ENCODE measurements around the gene TMEM222.

Gene TMEM222

GRCh38 chr1:27346357-27346756, 24.4 kb downstream of the TMEM222 start:
- DNase-seq, result no peak
- no peak for TF ChIP-seq CTCF (IDR thresholded peaks at IDR 0.05; ENCODE audit: low read depth, low read length, missing control alignments)
- in situ Hi-C loops (cut with HindIII; ENCODE audit: low pct_ligation_motif_present, low sequenced_read_pairs), result no loop called here
- H3K27me3 ChIP-seq (replicated peaks), result no peaks in the 10 kb centered on the region
- H3K27ac ChIP-seq, result no peak overlapping the region
- no peak overlapping the region for H3K4me3 ChIP-seq (ENCODE audit: low read depth, low read length)
- H3K36me3 ChIP-seq (replicated peaks), result no peaks in the 10 kb centered on the region

- H3K27ac ChIP-seq, result no peak overlapping the region
- H3K27me3 ChIP-seq (replicated peaks), result no peaks in the 10 kb centered on the region
- in situ Hi-C loops (cut with HindIII; ENCODE audit: low pct_ligation_motif_present, low sequenced_read_pairs), result no loop called here
- no peak for DNase-seq
- no peak for TF ChIP-seq CTCF (IDR thresholded peaks at IDR 0.05; ENCODE audit: low read depth, low read length, missing control alignments)
- H3K36me3 ChIP-seq (replicated peaks), result no peaks in the 10 kb centered on the region
- no peak overlapping the region for H3K4me3 ChIP-seq (ENCODE audit: low read depth, low read length)
Observed at GRCh38 chr1:27346991-27347624, 25.1 kb downstream of the TMEM222 start.

GRCh38 chr1:27348861-27349783, 27.2 kb downstream of the TMEM222 start:
- H3K4me3 ChIP-seq (ENCODE audit: low read depth, low read length), result peak overlapping the region; percentile 35
- no peaks in the 10 kb centered on the region for H3K36me3 ChIP-seq (replicated peaks)
- in situ Hi-C loops (cut with HindIII; ENCODE audit: low pct_ligation_motif_present, low sequenced_read_pairs), result no loop called here
- no peaks in the 10 kb centered on the region for H3K27me3 ChIP-seq (replicated peaks)
- H3K27ac ChIP-seq, result no peak overlapping the region
- no peak for TF ChIP-seq CTCF (IDR thresholded peaks at IDR 0.05; ENCODE audit: low read depth, low read length, missing control alignments)
- no peak for DNase-seq

GRCh38 chr1:27349784-27350662, 28.1 kb downstream of the TMEM222 start:
- Histone ChIP-seq H3K4me3 (ENCODE audit: low read depth, low read length) (peak overlapping the region; percentile 35), H3K27ac (no peak overlapping the region), H3K27me3 (replicated peaks) (no peaks in the 10 kb centered on the region), H3K36me3 (replicated peaks) (no peaks in the 10 kb centered on the region)
- TF ChIP-seq CTCF (IDR thresholded peaks at IDR 0.05; ENCODE audit: low read depth, low read length, missing control alignments), result no peak
- in situ Hi-C loops (cut with HindIII; ENCODE audit: low pct_ligation_motif_present, low sequenced_read_pairs), result no loop called here
- DNase-seq, result peak; percentile 53

- H3K27me3 ChIP-seq (replicated peaks), result no peaks in the 10 kb centered on the region
- H3K27ac ChIP-seq, result no peak overlapping the region
- DNase-seq, result no peak
- peak; percentile 45 for TF ChIP-seq CTCF (IDR thresholded peaks at IDR 0.05; ENCODE audit: low read depth, low read length, missing control alignments)
- peak overlapping the region; percentile 26 for H3K4me3 ChIP-seq (ENCODE audit: low read depth, low read length)
- in situ Hi-C loops (cut with HindIII; ENCODE audit: low pct_ligation_motif_present, low sequenced_read_pairs), result no loop called here
- H3K36me3 ChIP-seq (replicated peaks), result peaks cover 5% of the 10 kb centered on the region
Observed at GRCh38 chr1:27350663-27351540, 28.9 kb downstream of the TMEM222 start.
